Fibroblast of mammary gland (primary cell): ENCODE results near the gene PSMD1.

Experiments used
- DNase-seq: peaks from one replicate; pipeline ENCODE4 v3.0.0-alpha.2; 2010; ENCODE audit warnings: low read depth
- H3K4me3 ChIP-seq: 2 replicates; pipeline ENCODE4 v1.5.1; 2011; ENCODE audit warnings: low read depth, mild to moderate bottlenecking, low read length, moderate library complexity; ENCODE audit not compliant: control insufficient read depth
- CTCF ChIP-seq: conservative IDR thresholded peaks from 2 replicates; pipeline ENCODE4 v1.5.1; 2011; ENCODE audit warnings: low read depth, low read length, inconsistent platforms; ENCODE audit not compliant: control insufficient read depth, insufficient read depth

PSMD1 gene

GRCh38 chr2:231100990-231101389 is 44.3 kb downstream of the PSMD1 start:
- no peak overlapping the region for H3K4me3 ChIP-seq
- no peak for DNase-seq
- TF ChIP-seq CTCF: no peak

GRCh38 chr2:231102772-231103171 is 46.1 kb downstream of the PSMD1 start:
- DNase-seq: peak; percentile 46
- TF ChIP-seq CTCF: no peak
- no peak overlapping the region for H3K4me3 ChIP-seq

GRCh38 chr2:231104115-231104713 is 47.5 kb downstream of the PSMD1 start:
- TF ChIP-seq CTCF: peak; percentile 94
- DNase-seq: peak; percentile 77
- H3K4me3 ChIP-seq: no peak overlapping the region

GRCh38 chr2:231110551-231110950 is 53.9 kb downstream of the PSMD1 start:
- TF ChIP-seq CTCF: peak; percentile 41
- DNase-seq: peak; percentile 68
- H3K4me3 ChIP-seq: no peak overlapping the region

- DNase-seq: peak; percentile 50
- H3K4me3 ChIP-seq: no peak overlapping the region
- TF ChIP-seq CTCF: no peak
Measured at GRCh38 chr2:231111987-231112386, 55.3 kb downstream of the PSMD1 start.

- no peak for DNase-seq
- no peak overlapping the region for H3K4me3 ChIP-seq
- TF ChIP-seq CTCF: no peak
Measured at GRCh38 chr2:231113489-231113888, 56.8 kb downstream of the PSMD1 start.

- no peak for DNase-seq
- H3K4me3 ChIP-seq: no peak overlapping the region
- no peak for TF ChIP-seq CTCF
Measured at GRCh38 chr2:231115651-231116050, 59.0 kb downstream of the PSMD1 start.
